Subcutaneous adipose tissue (tissue), 4 donors: ENCODE data around the gene SERTAD2. TPM values are rescaled to one million over a fixed set of nuclear protein-coding genes. Genes with fewer than 3 reads are reported as not detected.

Source experiments
- CTCF ChIP-seq: fragments of 450-650 bp; IDR thresholded peaks from one replicate; pipeline ENCODE4 v1.5.1; 2016; ENCODE audit warnings: low read depth, mild to moderate bottlenecking, control low read depth, antibody characterized with exemption, moderate library complexity
- total RNA-seq, 4 donors: library from RNA; depleted of rRNA; stranded (reverse); fragments of >200 nt; gene quantifications; one replicate each; pipeline ENCODE4 v1.1.0, GENCODE V29; 2016

The SERTAD2 gene
- total RNA-seq, 4 donors from 2014 or later, result 17.5 to 25.2 (median 20.0) TPM

GRCh38 chr2:64630752-64631151, 23.0 kb downstream of the SERTAD2 start:
- no peak for TF ChIP-seq CTCF

- TF ChIP-seq CTCF, result no peak
Measured at GRCh38 chr2:64629875-64630274, 23.8 kb downstream of the SERTAD2 start.

GRCh38 chr2:64629329-64629781, 24.4 kb downstream of the SERTAD2 start:
- TF ChIP-seq CTCF, result no peak

- no peak for TF ChIP-seq CTCF
Measured at GRCh38 chr2:64627860-64628841, 25.6 kb downstream of the SERTAD2 start.

GRCh38 chr2:64626963-64627760, 26.6 kb downstream of the SERTAD2 start:
- no peak for TF ChIP-seq CTCF

- no peak for TF ChIP-seq CTCF
Measured at GRCh38 chr2:64626146-64626809, 27.4 kb downstream of the SERTAD2 start.
